K562 (cell line): ENCODE data around the gene ANKRD24. TPM values are rescaled to one million over a fixed set of nuclear protein-coding genes. Genes with fewer than 3 reads are reported as not detected.

ENCODE experiments used
- ATAC-seq: fragments of 200-7000 bp; cut with Tn5 transposase; 3 replicates; pipeline ENCODE4 v1.9.1; 2020; ENCODE audit warnings: moderate library complexity
- BruUV-seq: library from RNA; stranded (reverse); fragments of 400-500 nt; replicated peaks from 2 replicates; lab custom pipeline; 2021; lab: Mats Ljungman, UMichigan
- CTCF ChIA-PET: fragments of 300-600 bp; formaldehyde crosslinking; extraction: SDS; loops from one replicate; lab custom pipeline; 2021; ENCODE audit warnings: low intra/inter-chr PET ratio; lab: Yijun Ruan, JAX
- POLR2A ChIA-PET: fragments of 300-600, 350-650 bp; sonication (Branson Sonifier 250); formaldehyde crosslinking; extraction: SDS; loops from one replicate; lab custom pipeline; 2021; ENCODE audit warnings: antibody characterized with exemption, inconsistent platforms; lab: Yijun Ruan, JAX
- DNase-seq, 4 experiments: peaks; one replicate each; pipeline versions ENCODE4 v3.0.0 to v3.0.0-alpha.2; 2011 to 2018; ENCODE audit warnings: low spot score in 3 of 4, mixed read lengths in 3 of 4; ENCODE audit errors: extremely low read depth in 1 of 4
- FAIRE-seq: peaks from 2 replicates; lab custom pipeline; 2011; peaks lifted over from hg19 to GRCh38; lab: Jason Lieb, UNC
- H2AFZ ChIP-seq: 2 replicates; pipeline ENCODE4 v1.6.0; 2011; ENCODE audit warnings: low read depth, low read length, control low read depth, inconsistent platforms
- H3K27ac ChIP-seq: fragments of 200-600 bp; 3 replicates; pipeline ENCODE4 v1.8.0; 2011; ENCODE audit warnings: low read depth, mild to moderate bottlenecking, control low read depth, inconsistent platforms, low read length, moderate library complexity, mixed read lengths; ENCODE audit errors: extremely low read depth
- H3K27me3 ChIP-seq, 2 experiments: fragments of 300-600 bp in 1 of 2; 2 replicates in 1 of 2; 3 replicates in 1 of 2; pipeline versions ENCODE4 v1.6.0 to v1.8.0; 2011; ENCODE audit warnings: inconsistent platforms in 2 of 2, low read length in 2 of 2, mild to moderate bottlenecking in 1 of 2, mixed read lengths in 1 of 2, moderate library complexity in 1 of 2; ENCODE audit not compliant: control insufficient read depth in 2 of 2, insufficient read depth in 2 of 2
- H3K36me3 ChIP-seq: fragments of 300-600 bp; 3 replicates; pipeline ENCODE4 v1.8.0; 2011; ENCODE audit warnings: mild to moderate bottlenecking, low read length, inconsistent platforms; ENCODE audit not compliant: control insufficient read depth, insufficient read depth
- H3K4me1 ChIP-seq, 2 experiments: fragments of 200-600 bp in 1 of 2; replicated peaks in 1 of 2; 2 replicates in 1 of 2; 3 replicates in 1 of 2; pipeline versions ENCODE4 v1.5.1 to v1.8.0; 2011; ENCODE audit warnings: inconsistent platforms in 2 of 2, low read length in 2 of 2, mild to moderate bottlenecking in 1 of 2, mixed read lengths in 1 of 2, moderate library complexity in 1 of 2; ENCODE audit not compliant: control insufficient read depth in 2 of 2, insufficient read depth in 2 of 2
- H3K4me2 ChIP-seq: 2 replicates; pipeline ENCODE4 v1.6.1; 2011; ENCODE audit warnings: low read length, control low read depth, inconsistent platforms, mixed read lengths; ENCODE audit not compliant: insufficient read depth
- H3K4me3 ChIP-seq: fragments of 200-600 bp; sonication (generic), shearing (Covaris generic); 2 replicates; pipeline ENCODE4 v1.5.1; 2016; ENCODE audit warnings: control low read depth, inconsistent platforms
- H3K79me2 ChIP-seq: fragments of 200-600 bp; 3 replicates; pipeline ENCODE4 v1.8.0; 2011; ENCODE audit warnings: low read length, inconsistent platforms; ENCODE audit not compliant: control insufficient read depth, insufficient read depth
- H3K9ac ChIP-seq, 2 experiments: 2 replicates each; pipeline versions ENCODE4 v1.6.0 to v1.6.1; 2011; ENCODE audit warnings: low read depth in 2 of 2, low read length in 2 of 2, control low read depth in 1 of 2, inconsistent platforms in 1 of 2, mild to moderate bottlenecking in 1 of 2, mixed read lengths in 1 of 2; ENCODE audit not compliant: insufficient read depth in 1 of 2
- H3K9me1 ChIP-seq: one replicate; pipeline ENCODE4 v1.6.0; 2011; ENCODE audit warnings: inconsistent platforms, mild to moderate bottlenecking, low read length, moderate library complexity; ENCODE audit not compliant: control insufficient read depth, insufficient read depth
- H3K9me3 ChIP-seq: replicated peaks from 2 replicates; pipeline ENCODE4 v1.5.1; 2011; ENCODE audit warnings: low read depth, low read length, inconsistent platforms; ENCODE audit not compliant: control insufficient read depth, insufficient read depth
- H4K20me1 ChIP-seq: replicated peaks from 2 replicates; pipeline ENCODE4 v1.6.1; 2011; ENCODE audit warnings: low read length, inconsistent platforms, mixed read lengths; ENCODE audit not compliant: control insufficient read depth, insufficient read depth
- CBX8 ChIP-seq: fragments of 200-600 bp; sonication (generic); IDR thresholded peaks from 2 replicates; pipeline ENCODE4 v1.6.1; 2012; ENCODE audit warnings: borderline replicate concordance, mixed run types, low read depth, mild to moderate bottlenecking, moderate library complexity, mixed read lengths, low read length, control low read depth, inconsistent platforms; ENCODE audit not compliant: poor library complexity, severe bottlenecking; ENCODE audit errors: extremely low read depth
- CHD1 ChIP-seq: fragments of 200-600 bp; sonication (generic); IDR thresholded peaks from one replicate; pipeline ENCODE4 v1.6.1; 2012; ENCODE audit warnings: mild to moderate bottlenecking, moderate library complexity, low read length, inconsistent platforms
- NCOA4 ChIP-seq: fragments of 450-650 bp; IDR thresholded peaks from 2 replicates; pipeline ENCODE4 v1.6.1; 2018; ENCODE audit warnings: mild to moderate bottlenecking; ENCODE audit not compliant: partially characterized antibody
- PYGO2 ChIP-seq: fragments of 450-650 bp; IDR thresholded peaks from 2 replicates; pipeline ENCODE4 v1.6.1; 2016; ENCODE audit warnings: mild to moderate bottlenecking, missing genetic modification characterization, moderate library complexity, missing compliant biosample characterization
- RNF2 ChIP-seq: sonication (generic); IDR thresholded peaks from 2 replicates; pipeline ENCODE4 v1.6.1; 2016
- ZNF124 ChIP-seq: sonication (generic); formaldehyde crosslinking; IDR thresholded peaks from 2 replicates; pipeline ENCODE4 v1.8.1; 2022; ENCODE audit warnings: missing genetic modification reagents
- ZNF133 ChIP-seq: fragments of 250-450 bp; sonication (Bioruptor Pico); IDR thresholded peaks from 2 replicates; pipeline ENCODE4 v1.4.0; 2020; ENCODE audit warnings: mild to moderate bottlenecking
- ZNF174 ChIP-seq: fragments of 250-450 bp; sonication (Bioruptor Pico); IDR thresholded peaks from 2 replicates; pipeline ENCODE4 v1.4.0; 2020; ENCODE audit warnings: mild to moderate bottlenecking
- ZNF668 ChIP-seq: fragments of 250-450 bp; sonication (Bioruptor Pico); IDR thresholded peaks from 2 replicates; pipeline ENCODE4 v1.8.0; 2022; ENCODE audit warnings: mild to moderate bottlenecking, inconsistent platforms
- WGBS: fragments of 100-300 bp; shearing (Covaris generic); methylation state at CpG from one replicate; pipeline ENCODE4 v1.1.6; 2016; ENCODE audit warnings: low coverage, mixed read lengths; ENCODE audit not compliant: insufficient coverage; ENCODE audit errors: missing lambda C conversion rate; 5-methylcytosine and 5-hydroxymethylcytosine counted together
- in situ Hi-C: fragments of 300-500 bp; cut with MboI; formaldehyde crosslinking; loops from 4 replicates; pipeline ENCODE4 v1.15.0; 2018; ENCODE audit warnings: inconsistent platforms, mixed read lengths
- intact Hi-C: fragments of 100-400 bp; cut with micrococcal nuclease; formaldehyde crosslinking; loops from 2 replicates; pipeline ENCODE4 v1.14.2; 2022
- polyA plus RNA-seq, 8 experiments: library from polyadenylated mRNA; depleted of rRNA in 4 of 8; stranded (reverse) in 5 of 8; unstranded in 3 of 8; fragments of >200 nt; fragmentation: Nextera tagmentation in 2 of 8; fragmentation: Illumina TruSeq in 1 of 8; extraction: Ambion mirVana in 2 of 8; extraction: Trizol in 1 of 8; gene quantifications; 2 replicates each; pipeline versions ENCODE4 v1.2.1 to v1.2.3, GENCODE V29; 2011 to 2014; ENCODE audit warnings: inconsistent platforms in 1 of 8, missing spikeins in 1 of 8
- total RNA-seq, 7 experiments: library from RNA; depleted of rRNA in 6 of 7; stranded (reverse); fragments of >200 nt in 6 of 7; fragmentation: Illumina TruSeq in 2 of 7; extraction: Trizol in 2 of 7; gene quantifications; 2 replicates each; pipeline versions ENCODE4 v1.2.1 to v1.2.3, GENCODE V29; 2011 to 2021; ENCODE audit warnings: low replicate concordance in 1 of 7
- TF ChIP-seq, protein P1 (sequence below): fragments of 200-800 bp; sonication (Bioruptor generic); IDR thresholded peaks from 2 replicates; pipeline ENCODE4 v1.6.1; 2017; ENCODE audit warnings: missing genetic modification characterization, missing compliant biosample characterization
- TF ChIP-seq, protein P2 (sequence below), 3 experiments: IDR thresholded peaks in 2 of 3; conservative IDR thresholded peaks in 1 of 3; 2 replicates each; pipeline ENCODE4 v1.5.1; 2011 to 2012; ENCODE audit warnings: low read length in 3 of 3, mild to moderate bottlenecking in 3 of 3, control low read depth in 2 of 3, improper control_type of control experiment in 1 of 3, inconsistent platforms in 1 of 3, low read depth in 1 of 3, mixed read lengths in 1 of 3, moderate library complexity in 1 of 3; ENCODE audit not compliant: insufficient read depth in 2 of 3
- TF ChIP-seq, protein P3 (sequence below): fragments of 450-650 bp; IDR thresholded peaks from 2 replicates; pipeline ENCODE4 v1.6.1; 2017; ENCODE audit warnings: antibody characterized with exemption, mild to moderate bottlenecking

ANKRD24 gene
- total and polyA plus RNA-seq, 9 of the 15 experiments (the other 6 are each of a cell fraction or from before 2014, with no cell fraction given) = 0.07 to 0.12 (median 0.09) TPM; not detected in 5

DNA sequence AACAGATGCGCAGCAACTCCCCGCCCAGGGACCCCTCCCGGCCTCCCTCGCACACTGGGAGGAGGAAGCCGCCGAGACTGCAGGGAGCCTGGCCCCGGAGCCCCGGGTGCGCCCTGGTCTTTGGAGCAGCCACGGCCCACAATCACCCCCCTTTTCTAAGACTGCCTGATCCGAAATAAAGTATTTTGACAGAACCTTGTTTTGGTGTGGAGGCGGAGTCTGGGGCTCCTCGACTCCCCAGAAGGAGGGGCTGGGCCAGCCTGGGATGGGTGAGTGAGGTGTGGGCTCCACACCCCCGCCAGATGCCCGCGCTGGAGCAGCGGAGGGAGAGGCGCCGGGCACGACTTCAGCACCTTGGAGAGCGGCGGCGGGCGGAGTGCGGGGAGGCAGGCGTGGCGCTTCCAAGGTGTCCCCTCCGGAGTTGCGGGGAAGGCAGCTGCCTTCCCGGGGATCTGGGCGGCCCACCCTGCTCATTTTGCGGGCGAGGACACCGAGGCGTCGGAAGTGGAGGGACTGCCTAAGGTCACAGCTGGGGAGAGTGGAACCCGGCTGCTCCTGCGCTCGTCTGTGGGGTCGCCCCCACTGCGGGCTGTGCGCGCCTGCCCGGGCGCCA lies 9.5 kb upstream of the ANKRD24 start:
- Histone ChIP-seq H3K9me1 (no peaks in the 10 kb centered on the region), H3K79me2 (no peaks in the 10 kb centered on the region), H3K4me3 (no peak overlapping the region), H3K27me3 (peaks cover 8 to 32% of the 10 kb centered on the region in 2 experiments; a peak in 4 of 5 replicates), H3K4me1 (peaks cover 0 to 41% of the 10 kb centered on the region in 2 experiments; a peak in 2 of 5 replicates), H3K27ac (no peak overlapping the region), H3K9me3 (no peaks in the 10 kb centered on the region), H2AFZ (no peak overlapping the region), H3K36me3 (peaks cover 6% of the 10 kb centered on the region; the same call in 1 of the 3 replicates), H3K9ac (no peak overlapping the region; a peak in 1 of 4 replicates), H4K20me1 (peaks cover 12% of the 10 kb centered on the region; the same call in 1 of the 2 replicates), H3K4me2 (no peak overlapping the region)
- in situ Hi-C loops = no loop called here
- intact Hi-C loops = no loop called here
- DNase-seq (peak; percentile 67 to 83 (median 74)), ATAC-seq (peak; percentile 94), FAIRE-seq (no peak)
- ChIA-PET POLR2A (interaction anchor here (1.3 kb wide), 1 partner anchor 19 kb away, joined by 5 read pairs; the partner anchor contains the start of gene CREB3L3), CTCF (interaction anchor here (0.5 kb wide), 1 partner anchor 669 kb away, joined by 3 read pairs; no protein-coding TSS in a partner anchor)
- no TSS peak for BruUV-seq
- WGBS = 9% methylated on average over 35 of the region's 45 CpGs
- TF ChIP-seq PYGO2 (tag) (no peak), NCOA4 (no peak), ZNF668 (CRISPR knock-in tag) (no peak), ZNF174 (CRISPR knock-in tag) (no peak), RNF2 (no peak), CBX8 (no peak), CHD1 (no peak), ZNF133 (CRISPR knock-in tag) (no peak), ZNF124 (CRISPR knock-in tag) (no peak)
- TF ChIP-seq, protein P1, sequence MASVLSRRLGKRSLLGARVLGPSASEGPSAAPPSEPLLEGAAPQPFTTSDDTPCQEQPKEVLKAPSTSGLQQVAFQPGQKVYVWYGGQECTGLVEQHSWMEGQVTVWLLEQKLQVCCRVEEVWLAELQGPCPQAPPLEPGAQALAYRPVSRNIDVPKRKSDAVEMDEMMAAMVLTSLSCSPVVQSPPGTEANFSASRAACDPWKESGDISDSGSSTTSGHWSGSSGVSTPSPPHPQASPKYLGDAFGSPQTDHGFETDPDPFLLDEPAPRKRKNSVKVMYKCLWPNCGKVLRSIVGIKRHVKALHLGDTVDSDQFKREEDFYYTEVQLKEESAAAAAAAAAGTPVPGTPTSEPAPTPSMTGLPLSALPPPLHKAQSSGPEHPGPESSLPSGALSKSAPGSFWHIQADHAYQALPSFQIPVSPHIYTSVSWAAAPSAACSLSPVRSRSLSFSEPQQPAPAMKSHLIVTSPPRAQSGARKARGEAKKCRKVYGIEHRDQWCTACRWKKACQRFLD (CRISPR knock-in tag) = no peak
- TF ChIP-seq, protein P2, sequence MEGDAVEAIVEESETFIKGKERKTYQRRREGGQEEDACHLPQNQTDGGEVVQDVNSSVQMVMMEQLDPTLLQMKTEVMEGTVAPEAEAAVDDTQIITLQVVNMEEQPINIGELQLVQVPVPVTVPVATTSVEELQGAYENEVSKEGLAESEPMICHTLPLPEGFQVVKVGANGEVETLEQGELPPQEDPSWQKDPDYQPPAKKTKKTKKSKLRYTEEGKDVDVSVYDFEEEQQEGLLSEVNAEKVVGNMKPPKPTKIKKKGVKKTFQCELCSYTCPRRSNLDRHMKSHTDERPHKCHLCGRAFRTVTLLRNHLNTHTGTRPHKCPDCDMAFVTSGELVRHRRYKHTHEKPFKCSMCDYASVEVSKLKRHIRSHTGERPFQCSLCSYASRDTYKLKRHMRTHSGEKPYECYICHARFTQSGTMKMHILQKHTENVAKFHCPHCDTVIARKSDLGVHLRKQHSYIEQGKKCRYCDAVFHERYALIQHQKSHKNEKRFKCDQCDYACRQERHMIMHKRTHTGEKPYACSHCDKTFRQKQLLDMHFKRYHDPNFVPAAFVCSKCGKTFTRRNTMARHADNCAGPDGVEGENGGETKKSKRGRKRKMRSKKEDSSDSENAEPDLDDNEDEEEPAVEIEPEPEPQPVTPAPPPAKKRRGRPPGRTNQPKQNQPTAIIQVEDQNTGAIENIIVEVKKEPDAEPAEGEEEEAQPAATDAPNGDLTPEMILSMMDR (IDR thresholded peaks at IDR 0.05 in 2 of 3, conservative IDR thresholded peaks at IDR 0.05 in 1 of 3; ENCODE audit: insufficient read depth in 2 of 3, low read depth in 1 of 3, low read length in 3 of 3) = no peak
- TF ChIP-seq, protein P3, sequence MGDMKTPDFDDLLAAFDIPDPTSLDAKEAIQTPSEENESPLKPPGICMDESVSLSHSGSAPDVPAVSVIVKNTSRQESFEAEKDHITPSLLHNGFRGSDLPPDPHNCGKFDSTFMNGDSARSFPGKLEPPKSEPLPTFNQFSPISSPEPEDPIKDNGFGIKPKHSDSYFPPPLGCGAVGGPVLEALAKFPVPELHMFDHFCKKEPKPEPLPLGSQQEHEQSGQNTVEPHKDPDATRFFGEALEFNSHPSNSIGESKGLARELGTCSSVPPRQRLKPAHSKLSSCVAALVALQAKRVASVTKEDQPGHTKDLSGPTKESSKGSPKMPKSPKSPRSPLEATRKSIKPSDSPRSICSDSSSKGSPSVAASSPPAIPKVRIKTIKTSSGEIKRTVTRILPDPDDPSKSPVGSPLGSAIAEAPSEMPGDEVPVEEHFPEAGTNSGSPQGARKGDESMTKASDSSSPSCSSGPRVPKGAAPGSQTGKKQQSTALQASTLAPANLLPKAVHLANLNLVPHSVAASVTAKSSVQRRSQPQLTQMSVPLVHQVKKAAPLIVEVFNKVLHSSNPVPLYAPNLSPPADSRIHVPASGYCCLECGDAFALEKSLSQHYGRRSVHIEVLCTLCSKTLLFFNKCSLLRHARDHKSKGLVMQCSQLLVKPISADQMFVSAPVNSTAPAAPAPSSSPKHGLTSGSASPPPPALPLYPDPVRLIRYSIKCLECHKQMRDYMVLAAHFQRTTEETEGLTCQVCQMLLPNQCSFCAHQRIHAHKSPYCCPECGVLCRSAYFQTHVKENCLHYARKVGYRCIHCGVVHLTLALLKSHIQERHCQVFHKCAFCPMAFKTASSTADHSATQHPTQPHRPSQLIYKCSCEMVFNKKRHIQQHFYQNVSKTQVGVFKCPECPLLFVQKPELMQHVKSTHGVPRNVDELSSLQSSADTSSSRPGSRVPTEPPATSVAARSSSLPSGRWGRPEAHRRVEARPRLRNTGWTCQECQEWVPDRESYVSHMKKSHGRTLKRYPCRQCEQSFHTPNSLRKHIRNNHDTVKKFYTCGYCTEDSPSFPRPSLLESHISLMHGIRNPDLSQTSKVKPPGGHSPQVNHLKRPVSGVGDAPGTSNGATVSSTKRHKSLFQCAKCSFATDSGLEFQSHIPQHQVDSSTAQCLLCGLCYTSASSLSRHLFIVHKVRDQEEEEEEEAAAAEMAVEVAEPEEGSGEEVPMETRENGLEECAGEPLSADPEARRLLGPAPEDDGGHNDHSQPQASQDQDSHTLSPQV = no peak
